ENCODE measurements around the gene ASPSCR1.

DNA sequence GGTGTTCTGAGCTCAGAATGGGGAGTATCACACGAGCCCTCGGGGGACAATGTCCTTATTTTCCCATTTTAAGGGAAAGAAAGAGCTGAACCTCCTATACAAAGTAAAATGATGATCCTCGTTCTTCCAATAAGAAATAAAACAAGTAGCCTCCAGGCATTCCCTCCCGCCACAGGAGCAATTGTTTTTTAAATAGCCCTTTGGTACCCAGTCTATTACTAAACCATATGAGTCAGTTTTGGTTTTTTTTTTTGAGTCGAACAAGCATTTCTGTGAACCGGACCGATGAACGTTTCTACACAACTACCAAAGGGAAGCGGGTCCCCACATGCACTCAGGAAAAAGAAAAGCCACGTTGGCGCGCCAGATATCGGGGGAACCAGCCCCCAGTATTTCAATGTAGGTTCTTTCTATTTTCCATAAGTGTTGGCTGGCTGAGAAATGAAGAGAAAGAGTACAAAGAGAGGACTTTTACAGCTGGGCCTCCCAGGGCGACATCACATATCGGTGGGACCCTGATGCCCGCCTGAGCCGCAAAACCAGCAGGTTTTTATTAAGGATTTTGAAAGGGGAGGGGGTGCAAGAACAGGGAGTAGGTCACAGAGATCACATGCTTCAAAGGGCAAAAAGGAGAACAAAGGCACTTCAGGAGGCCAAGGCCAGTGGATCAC, 63.9 kb downstream of the ASPSCR1 start:
- TF ChIP-seq CTCF (conservative IDR thresholded peaks at IDR 0.05 in 1 of 2, IDR thresholded peaks at IDR 0.05 in 1 of 2; ENCODE audit: low read depth in 1 of 2, low read length in 2 of 2) (no peak), EZH2 (IDR thresholded peaks at IDR 0.05; ENCODE audit: low read length, missing control alignments) (no peak)
